Glutamatergic neuron (in vitro differentiated cells): ENCODE results near the gene LETM1. TPM values are rescaled to one million over a fixed set of nuclear protein-coding genes. Genes with fewer than 3 reads are reported as not detected.

ENCODE experiments used
- DNase-seq: peaks from one replicate; pipeline ENCODE4 v3.0.0; 2022
- H3K27ac Mint-ChIP-seq: one replicate; pipeline ENCODE4 v1.8.0; 2020; ENCODE audit warnings: mild to moderate bottlenecking, mixed read lengths, inconsistent platforms; ENCODE audit not compliant: unreplicated experiment
- H3K27me3 Mint-ChIP-seq: one replicate; pipeline ENCODE4 v1.8.0; 2020; ENCODE audit warnings: mild to moderate bottlenecking, moderate library complexity, mixed read lengths, inconsistent platforms; ENCODE audit not compliant: unreplicated experiment
- H3K36me3 Mint-ChIP-seq: one replicate; pipeline ENCODE4 v1.8.0; 2020; ENCODE audit warnings: mild to moderate bottlenecking, mixed read lengths, inconsistent platforms; ENCODE audit not compliant: unreplicated experiment
- H3K4me1 Mint-ChIP-seq: one replicate; pipeline ENCODE4 v1.8.0; 2020; ENCODE audit warnings: mild to moderate bottlenecking, low read depth, mixed read lengths, inconsistent platforms; ENCODE audit not compliant: unreplicated experiment
- H3K4me3 Mint-ChIP-seq: one replicate; pipeline ENCODE4 v1.8.0; 2020; ENCODE audit warnings: mild to moderate bottlenecking, mixed read lengths, inconsistent platforms; ENCODE audit not compliant: unreplicated experiment
- H3K9me3 Mint-ChIP-seq: one replicate; pipeline ENCODE4 v1.8.0; 2020; ENCODE audit warnings: mild to moderate bottlenecking, moderate library complexity, mixed read lengths, inconsistent platforms; ENCODE audit not compliant: unreplicated experiment
- total RNA-seq: library from RNA; stranded (reverse); fragmentation: NEBNext Ultra II Directional; extraction: Animal tissue kit (Norgen Biotek cat#: 25700); gene quantifications from one replicate; pipeline ENCODE4 v1.2.1, GENCODE V29; 2021; ENCODE audit not compliant: unreplicated experiment
- TF ChIP-seq, protein P1 (sequence below): fragments of 200-600 bp; sonication (generic); IDR thresholded peaks from one replicate; pipeline ENCODE4 v1.5.0; 2021; ENCODE audit not compliant: partially characterized antibody, unreplicated experiment

LETM1 gene
- total RNA-seq, 1 donor from 2014 or later, result 48.5 TPM

- no peak for DNase-seq
- H3K4me1 Mint-ChIP-seq, result no peaks in the 10 kb centered on the region
- H3K27me3 Mint-ChIP-seq, result peaks cover 1% of the 10 kb centered on the region
- H3K4me3 Mint-ChIP-seq, result no peak overlapping the region
- H3K9me3 Mint-ChIP-seq, result no peaks in the 10 kb centered on the region
- no peak overlapping the region for H3K27ac Mint-ChIP-seq
- no peaks in the 10 kb centered on the region for H3K36me3 Mint-ChIP-seq
- TF ChIP-seq, protein P1, sequence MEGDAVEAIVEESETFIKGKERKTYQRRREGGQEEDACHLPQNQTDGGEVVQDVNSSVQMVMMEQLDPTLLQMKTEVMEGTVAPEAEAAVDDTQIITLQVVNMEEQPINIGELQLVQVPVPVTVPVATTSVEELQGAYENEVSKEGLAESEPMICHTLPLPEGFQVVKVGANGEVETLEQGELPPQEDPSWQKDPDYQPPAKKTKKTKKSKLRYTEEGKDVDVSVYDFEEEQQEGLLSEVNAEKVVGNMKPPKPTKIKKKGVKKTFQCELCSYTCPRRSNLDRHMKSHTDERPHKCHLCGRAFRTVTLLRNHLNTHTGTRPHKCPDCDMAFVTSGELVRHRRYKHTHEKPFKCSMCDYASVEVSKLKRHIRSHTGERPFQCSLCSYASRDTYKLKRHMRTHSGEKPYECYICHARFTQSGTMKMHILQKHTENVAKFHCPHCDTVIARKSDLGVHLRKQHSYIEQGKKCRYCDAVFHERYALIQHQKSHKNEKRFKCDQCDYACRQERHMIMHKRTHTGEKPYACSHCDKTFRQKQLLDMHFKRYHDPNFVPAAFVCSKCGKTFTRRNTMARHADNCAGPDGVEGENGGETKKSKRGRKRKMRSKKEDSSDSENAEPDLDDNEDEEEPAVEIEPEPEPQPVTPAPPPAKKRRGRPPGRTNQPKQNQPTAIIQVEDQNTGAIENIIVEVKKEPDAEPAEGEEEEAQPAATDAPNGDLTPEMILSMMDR, result no peak
These were observed 85.1 kb downstream of the LETM1 start for GRCh38 chr4:1770791-1771231.

DNA sequence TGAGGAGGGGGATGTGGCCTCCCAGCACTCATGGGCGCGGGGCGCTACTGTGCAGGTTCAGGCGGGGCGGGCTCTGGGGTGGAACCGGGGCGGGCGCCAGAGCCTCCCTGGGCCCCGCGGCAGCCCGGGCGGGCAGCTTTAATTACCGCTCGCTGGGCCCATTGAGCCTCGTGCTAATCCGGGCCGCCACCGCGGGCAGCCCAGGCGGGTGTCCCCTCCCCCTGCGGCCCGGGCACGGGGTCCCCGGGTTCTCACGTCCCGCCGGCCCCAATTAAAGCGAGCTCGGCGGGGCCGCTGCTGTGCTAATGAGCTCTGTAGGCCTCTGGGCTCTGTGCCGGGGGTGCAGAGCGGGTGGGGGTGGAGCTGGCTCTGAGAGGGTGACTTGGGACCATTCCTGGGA lies 85.7 kb downstream of the LETM1 start:
- TF ChIP-seq, protein P1, result no peak
- no peaks in the 10 kb centered on the region for H3K4me1 Mint-ChIP-seq
- no peak overlapping the region for H3K4me3 Mint-ChIP-seq
- H3K36me3 Mint-ChIP-seq, result no peaks in the 10 kb centered on the region
- H3K27me3 Mint-ChIP-seq, result no peaks in the 10 kb centered on the region
- H3K27ac Mint-ChIP-seq, result no peak overlapping the region
- H3K9me3 Mint-ChIP-seq, result no peaks in the 10 kb centered on the region
- no peak for DNase-seq

GRCh38 chr4:1769692-1770091 lies 86.3 kb downstream of the LETM1 start:
- DNase-seq, result no peak
- Mint-ChIP-seq H3K27me3 (no peaks in the 10 kb centered on the region), H3K4me3 (no peak overlapping the region), H3K4me1 (no peaks in the 10 kb centered on the region), H3K27ac (no peak overlapping the region), H3K9me3 (no peaks in the 10 kb centered on the region), H3K36me3 (no peaks in the 10 kb centered on the region)
- TF ChIP-seq, protein P1, result no peak

DNA sequence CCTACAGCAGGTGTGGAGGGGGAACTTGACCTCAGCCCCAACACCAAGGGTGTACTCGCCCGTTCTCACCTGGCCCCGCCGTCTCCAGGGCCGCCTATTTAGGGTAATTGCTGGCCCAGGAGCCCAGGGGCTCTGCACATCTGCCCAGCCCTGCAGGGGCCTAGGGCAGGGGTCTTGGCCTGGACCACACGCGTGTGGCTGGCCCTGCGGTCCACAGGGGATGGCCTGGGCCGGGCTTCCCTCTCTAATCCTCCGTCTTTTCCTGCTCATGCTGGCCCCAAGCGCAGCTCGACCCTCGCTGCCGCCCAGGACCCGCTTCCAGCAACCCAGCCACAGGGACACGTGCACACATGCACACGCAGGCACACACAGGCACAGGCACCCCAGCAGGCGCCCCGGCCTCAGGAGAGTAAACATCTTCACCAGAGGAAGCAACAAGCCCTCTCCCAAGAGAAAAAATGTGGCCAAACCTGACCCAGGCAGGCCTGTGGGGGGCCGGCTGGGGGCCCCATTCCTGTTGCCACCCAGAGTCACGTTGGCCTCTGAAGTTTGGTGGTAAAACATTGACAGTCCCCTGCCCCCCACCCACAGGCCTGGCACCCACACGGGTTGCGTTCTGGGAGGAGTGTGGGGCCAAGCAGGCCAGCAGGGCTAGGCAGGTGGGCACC lies 87.5 kb downstream of the LETM1 start:
- H3K4me3 Mint-ChIP-seq, result peak overlapping the region; percentile 55
- no peaks in the 10 kb centered on the region for H3K27me3 Mint-ChIP-seq
- H3K4me1 Mint-ChIP-seq, result no peaks in the 10 kb centered on the region
- TF ChIP-seq, protein P1, result no peak
- H3K9me3 Mint-ChIP-seq, result peaks cover 2% of the 10 kb centered on the region
- H3K27ac Mint-ChIP-seq, result no peak overlapping the region
- no peaks in the 10 kb centered on the region for H3K36me3 Mint-ChIP-seq
- no peak for DNase-seq

DNA sequence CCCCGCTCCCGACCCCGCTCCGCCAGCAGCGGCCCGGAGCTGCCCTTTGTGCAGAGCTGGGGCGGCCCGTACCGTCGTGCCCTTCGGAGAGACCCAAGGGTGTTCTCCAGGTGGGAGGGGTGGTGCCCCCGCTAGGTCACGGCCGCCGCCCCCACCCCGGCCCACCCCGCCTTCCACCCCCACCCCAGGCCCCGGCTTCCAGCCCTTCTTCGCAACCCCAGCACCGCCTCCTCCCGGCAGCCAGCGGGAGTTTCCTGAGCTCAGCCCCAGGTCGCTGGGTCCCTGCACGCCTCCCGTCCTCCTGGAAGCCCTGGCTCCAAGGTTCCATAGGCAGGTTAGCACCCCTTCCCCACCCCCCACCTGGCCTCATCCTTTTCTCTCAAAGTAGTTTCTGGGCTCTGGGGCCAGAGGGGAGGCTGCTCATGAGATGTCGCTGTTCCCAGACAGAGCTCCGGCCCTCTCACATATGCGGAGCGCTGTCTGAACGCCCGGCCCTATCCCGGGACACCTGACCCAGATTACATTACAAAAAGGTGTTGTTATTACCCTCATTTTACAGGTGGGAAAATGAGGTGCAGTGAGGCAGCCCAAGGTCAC lies 88.1 kb downstream of the LETM1 start:
- Mint-ChIP-seq H3K27me3 (no peaks in the 10 kb centered on the region), H3K4me1 (no peaks in the 10 kb centered on the region), H3K27ac (no peak overlapping the region), H3K4me3 (peak overlapping the region; percentile 15), H3K36me3 (no peaks in the 10 kb centered on the region), H3K9me3 (peaks cover 2% of the 10 kb centered on the region)
- TF ChIP-seq, protein P1, result peak; percentile 65
- peak; percentile 82 for DNase-seq
